IMR-90 (cell line): ENCODE measurements around the gene DNASE2. TPM values are rescaled to one million over a fixed set of nuclear protein-coding genes. Genes with fewer than 3 reads are reported as not detected.

ENCODE experiments used
- ATAC-seq: fragments of 200-7000 bp; cut with Tn5 transposase; 2 replicates; pipeline ENCODE4 v1.9.1; 2020; ENCODE audit warnings: low read depth, mild to moderate bottlenecking, moderate library complexity
- BruUV-seq: library from RNA; stranded (reverse); fragments of 400-500 nt; replicated peaks from 2 replicates; lab custom pipeline; 2021; lab: Mats Ljungman, UMichigan
- CTCF ChIA-PET: fragments of 300-600 bp; formaldehyde crosslinking; extraction: SDS; loops from one replicate; lab custom pipeline; 2021; ENCODE audit warnings: antibody characterized with exemption; lab: Yijun Ruan, JAX
- POLR2A ChIA-PET: fragments of 300-600 bp; sonication (Branson Sonifier 250); formaldehyde crosslinking; loops from one replicate; lab custom pipeline; 2022; ENCODE audit warnings: antibody characterized with exemption; ENCODE audit not compliant: unreplicated experiment; lab: Charles Lee
- DNase-seq: peaks from one replicate; pipeline ENCODE4 v3.0.0; 2013
- H2AFZ ChIP-seq: replicated peaks from 2 replicates; pipeline ENCODE3; 2013; ENCODE audit warnings: low read length, mild to moderate bottlenecking; ENCODE audit not compliant: poor library complexity
- H2AK5ac ChIP-seq: 2 replicates; pipeline ENCODE4 v1.6.1; 2013; ENCODE audit warnings: low read depth, low read length, inconsistent platforms
- H2AK9ac ChIP-seq: replicated peaks from 2 replicates; pipeline ENCODE3; 2013; ENCODE audit warnings: mild to moderate bottlenecking, low read depth, low read length, moderate library complexity; ENCODE audit not compliant: poor library complexity
- H2BK120ac ChIP-seq: 2 replicates; pipeline ENCODE4 v1.6.1; 2013; ENCODE audit warnings: low read depth, low read length, inconsistent platforms
- H2BK15ac ChIP-seq: 3 replicates; pipeline ENCODE4 v1.6.1; 2013; ENCODE audit warnings: low read depth, low read length, inconsistent platforms
- H2BK20ac ChIP-seq: 2 replicates; pipeline ENCODE4 v1.6.1; 2013; ENCODE audit warnings: low read depth, mild to moderate bottlenecking, inconsistent platforms, low read length, moderate library complexity
- H2BK5ac ChIP-seq: 2 replicates; pipeline ENCODE4 v1.6.1; 2013; ENCODE audit warnings: mild to moderate bottlenecking, low read depth, low read length, inconsistent platforms; ENCODE audit not compliant: poor library complexity, severe bottlenecking
- H3K14ac ChIP-seq: replicated peaks from 2 replicates; pipeline ENCODE4 v1.6.1; 2013; ENCODE audit warnings: low read depth, low read length, inconsistent platforms
- H3K18ac ChIP-seq: 2 replicates; pipeline ENCODE4 v1.6.1; 2013; ENCODE audit warnings: low read depth, low read length, control low read depth
- H3K23ac ChIP-seq: 2 replicates; pipeline ENCODE4 v1.6.1; 2013; ENCODE audit warnings: low read depth, low read length, inconsistent platforms
- H3K27ac ChIP-seq: 2 replicates; pipeline ENCODE4 v1.5.1; 2013; ENCODE audit warnings: mild to moderate bottlenecking, control low read depth, low read length; ENCODE audit not compliant: insufficient read depth
- H3K27me3 ChIP-seq: 2 replicates; pipeline ENCODE4 v1.6.1; 2013; ENCODE audit warnings: low read length; ENCODE audit not compliant: control insufficient read depth, insufficient read depth
- H3K36me3 ChIP-seq: 2 replicates; pipeline ENCODE4 v1.6.1; 2013; ENCODE audit warnings: low read length, mixed read lengths; ENCODE audit not compliant: control insufficient read depth, insufficient read depth
- H3K4ac ChIP-seq: 2 replicates; pipeline ENCODE4 v1.6.1; 2013; ENCODE audit warnings: low read depth, low read length, inconsistent platforms
- H3K4me1 ChIP-seq: 2 replicates; pipeline ENCODE4 v1.6.1; 2013; ENCODE audit warnings: low read length, mixed read lengths; ENCODE audit not compliant: control insufficient read depth, insufficient read depth
- H3K4me2 ChIP-seq: 2 replicates; pipeline ENCODE4 v1.6.1; 2013; ENCODE audit warnings: low read depth, mild to moderate bottlenecking, control low read depth, low read length, moderate library complexity
- H3K4me3 ChIP-seq: 2 replicates; pipeline ENCODE4 v1.5.1; 2013; ENCODE audit warnings: low read depth, mild to moderate bottlenecking, control low read depth, low read length, moderate library complexity; ENCODE audit not compliant: insufficient read depth
- H3K56ac ChIP-seq: 2 replicates; pipeline ENCODE4 v1.6.1; 2013; ENCODE audit warnings: low read length, inconsistent platforms; ENCODE audit not compliant: insufficient read depth; ENCODE audit errors: extremely low read depth
- H3K79me1 ChIP-seq, 2 experiments: 2 replicates each; pipeline ENCODE4 v1.6.1; 2013; ENCODE audit warnings: low read length in 2 of 2, inconsistent platforms in 1 of 2, low read depth in 1 of 2
- H3K9ac ChIP-seq: 2 replicates; pipeline ENCODE4 v1.6.1; 2013; ENCODE audit warnings: low read depth, low read length, control low read depth
- H3K9me1 ChIP-seq: 2 replicates; pipeline ENCODE4 v1.6.1; 2013; ENCODE audit warnings: low read length, inconsistent platforms; ENCODE audit not compliant: insufficient read depth
- H3K9me3 ChIP-seq: 2 replicates; pipeline ENCODE4 v1.6.1; 2013; ENCODE audit warnings: low read length; ENCODE audit not compliant: control insufficient read depth, insufficient read depth
- H4K20me1 ChIP-seq: 2 replicates; pipeline ENCODE4 v1.6.1; 2013; ENCODE audit warnings: low read length, inconsistent platforms; ENCODE audit not compliant: insufficient read depth
- H4K5ac ChIP-seq: 2 replicates; pipeline ENCODE4 v1.6.1; 2013; ENCODE audit warnings: mild to moderate bottlenecking, low read depth, low read length, control low read depth
- H4K8ac ChIP-seq, 2 experiments: 2 replicates each; pipeline ENCODE4 v1.6.1; 2013; ENCODE audit warnings: low read depth in 2 of 2, low read length in 2 of 2, control low read depth in 1 of 2, inconsistent platforms in 1 of 2
- H4K91ac ChIP-seq: 2 replicates; pipeline ENCODE4 v1.6.1; 2013; ENCODE audit warnings: low read depth, low read length, inconsistent platforms; ENCODE audit not compliant: insufficient read depth
- BHLHE40 ChIP-seq: fragments of 150-350 bp; IDR thresholded peaks from 2 replicates; pipeline ENCODE4 v1.6.1; 2016; ENCODE audit warnings: mild to moderate bottlenecking, low read depth, low read length
- CEBPB ChIP-seq: IDR thresholded peaks from 2 replicates; pipeline ENCODE4 v1.6.1; 2012; ENCODE audit warnings: low read depth, low read length, improper control_type of control experiment
- FOS ChIP-seq: fragments of 150-350 bp; IDR thresholded peaks from 2 replicates; pipeline ENCODE4 v1.6.1; 2016; ENCODE audit warnings: low read depth, low read length
- MXI1 ChIP-seq: IDR thresholded peaks from 2 replicates; pipeline ENCODE4 v1.6.1; 2012; ENCODE audit warnings: low read depth, mild to moderate bottlenecking, low read length, moderate library complexity, borderline replicate concordance
- WGBS, 2 experiments: methylation state at CpG; one replicate each; pipeline versions ENCODE4 v1.1.5 to v1.1.7; 2013; ENCODE audit warnings: missing lambda C conversion rate in 2 of 2; ENCODE audit not compliant: insufficient read length in 1 of 2; ENCODE audit errors: extremely low coverage in 2 of 2; 5-methylcytosine and 5-hydroxymethylcytosine counted together
- dilution Hi-C: fragments of 300-500 bp; cut with HindIII; formaldehyde crosslinking; loops from one replicate; pipeline ENCODE4 v1.14.3; 2018; ENCODE audit warnings: low sequenced_read_pairs; ENCODE audit not compliant: unreplicated experiment
- in situ Hi-C: fragments of 300-500 bp; cut with MboI; formaldehyde crosslinking; loops from 3 replicates; pipeline ENCODE4 v1.14.3; 2019; ENCODE audit warnings: low sequenced_read_pairs, inconsistent platforms, mixed read lengths
- intact Hi-C: fragments of 100-400 bp; cut with micrococcal nuclease; formaldehyde crosslinking; loops from 2 replicates; pipeline ENCODE4 v1.10.0; 2022
- polyA plus RNA-seq, 3 experiments: library from polyadenylated mRNA; depleted of rRNA; stranded (reverse); fragments of >200 nt; gene quantifications; 2 replicates each; pipeline ENCODE4 v1.2.3, GENCODE V29; 2012; ENCODE audit warnings: low replicate concordance in 1 of 3
- total RNA-seq: library from RNA; depleted of rRNA; stranded (reverse); fragments of >200 nt; gene quantifications from 2 replicates; pipeline ENCODE4 v1.2.3, GENCODE V29; 2012
- TF ChIP-seq, protein P1 (sequence below): fragments of 150-350 bp; IDR thresholded peaks from 2 replicates; pipeline ENCODE4 v1.6.1; 2017; ENCODE audit warnings: mild to moderate bottlenecking, antibody characterized with exemption, low read length, low read depth

DNASE2 gene
- total and polyA plus RNA-seq, 2 of the 4 experiments (the other 2 are of a cell fraction), result 9.5 to 31.1 TPM

- H2AFZ ChIP-seq, result peak overlapping the region; percentile 87
- ChIA-PET CTCF (no interaction called here), POLR2A (no interaction called here)
- H2BK5ac ChIP-seq, result no peak overlapping the region
- intact Hi-C loops, result no loop called here
- no peak overlapping the region for H3K27ac ChIP-seq
- no peak overlapping the region for H4K91ac ChIP-seq
- H2BK15ac ChIP-seq, result no peak overlapping the region
- H2BK120ac ChIP-seq, result no peak overlapping the region
- H3K4ac ChIP-seq, result no peak overlapping the region
- no peak; the same call in 1 of the 2 replicates for ATAC-seq
- H2AK9ac ChIP-seq, result peak overlapping the region; percentile 42
- dilution Hi-C loops, result no loop called here
- H3K18ac ChIP-seq, result no peak overlapping the region
- no TSS peak for BruUV-seq
- no peak overlapping the region for H3K23ac ChIP-seq
- WGBS, 2 experiments, result 0% methylated on average over 17 of the region's 53 CpGs; no CpG with 5 or more reads in 1 of the 2 experiments
- no peak overlapping the region for H4K8ac ChIP-seq
- H3K9me1 ChIP-seq, result no peaks in the 10 kb centered on the region
- H3K14ac ChIP-seq, result no peak overlapping the region
- peaks cover 3% of the 10 kb centered on the region; the same call in 1 of the 2 replicates for H3K4me1 ChIP-seq
- no peak for DNase-seq
- H3K9me3 ChIP-seq, result peaks cover 13% of the 10 kb centered on the region
- H2BK20ac ChIP-seq, result no peak overlapping the region
- no peak overlapping the region for H2AK5ac ChIP-seq
- peak overlapping the region; percentile 32; the same call in 1 of the 2 replicates for H3K4me3 ChIP-seq
- TF ChIP-seq CEBPB (no peak), MXI1 (no peak), BHLHE40 (no peak), FOS (no peak)
- TF ChIP-seq, protein P1, sequence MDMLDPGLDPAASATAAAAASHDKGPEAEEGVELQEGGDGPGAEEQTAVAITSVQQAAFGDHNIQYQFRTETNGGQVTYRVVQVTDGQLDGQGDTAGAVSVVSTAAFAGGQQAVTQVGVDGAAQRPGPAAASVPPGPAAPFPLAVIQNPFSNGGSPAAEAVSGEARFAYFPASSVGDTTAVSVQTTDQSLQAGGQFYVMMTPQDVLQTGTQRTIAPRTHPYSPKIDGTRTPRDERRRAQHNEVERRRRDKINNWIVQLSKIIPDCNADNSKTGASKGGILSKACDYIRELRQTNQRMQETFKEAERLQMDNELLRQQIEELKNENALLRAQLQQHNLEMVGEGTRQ, result no peak
- no peaks in the 10 kb centered on the region for H3K36me3 ChIP-seq
- no peak overlapping the region for H4K5ac ChIP-seq
- H3K4me2 ChIP-seq, result peak overlapping the region; percentile 41; the same call in 1 of the 2 replicates
- peaks cover 0 to under 1% of the 10 kb centered on the region in 2 experiments; a peak in 1 of 4 replicates for H3K79me1 ChIP-seq
- H4K20me1 ChIP-seq, result no peaks in the 10 kb centered on the region
- peaks cover 40% of the 10 kb centered on the region for H3K27me3 ChIP-seq
- H3K9ac ChIP-seq, result no peak overlapping the region
- in situ Hi-C loops, result no loop called here
- no peak overlapping the region for H3K56ac ChIP-seq
These were observed 4.8 kb upstream of the DNASE2 start for GRCh38 chr19:12885749-12886650.
